ENCODE results near the gene NFX1. TPM values are rescaled to one million over a fixed set of nuclear protein-coding genes. Genes with fewer than 3 reads are reported as not detected.

Gene NFX1
- total and polyA plus RNA-seq, 10 of the 15 experiments (the other 5 are each of a cell fraction or from before 2014, with no cell fraction given) = 11.9 to 45.1 (median 36.1) TPM

DNA sequence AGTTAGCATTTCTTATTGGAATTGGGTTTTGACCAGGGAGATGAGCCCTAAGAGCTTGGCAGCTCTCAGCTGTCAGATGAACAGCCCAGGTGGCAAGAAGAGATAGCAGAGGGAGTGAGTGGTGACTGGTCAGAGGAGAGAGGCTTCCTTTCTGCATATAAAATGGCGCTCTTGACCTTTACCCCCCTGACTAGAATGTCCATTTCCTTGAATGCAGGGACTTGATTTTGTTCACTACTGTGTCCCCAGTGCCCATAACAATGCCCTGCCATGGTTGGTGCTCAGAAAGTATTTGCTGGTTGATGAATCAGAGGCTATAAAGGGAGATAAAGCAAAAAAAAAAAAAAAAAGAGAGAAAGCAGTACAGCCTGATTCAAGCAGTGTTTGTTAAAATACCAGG is 18.3 kb upstream of the NFX1 start:
- no peaks in the 10 kb centered on the region for H4K20me1 ChIP-seq (ENCODE audit: control insufficient read depth, insufficient read depth)
- ChIA-PET SMC1A (ENCODE audit: uncharacterized antibody, unreplicated experiment) (interaction anchor here (0.7 kb wide), 1 partner anchor 14 kb away, joined by 4 read pairs; no protein-coding TSS in a partner anchor), RAD21 (ENCODE audit: unreplicated experiment) (interaction anchor here (1.9 kb wide), 1 partner anchor 15 kb away, joined by 5 read pairs; no protein-coding TSS in a partner anchor), POLR2A (interaction anchor here (0.7 kb wide), 1 partner anchor 40 kb away, joined by 3 read pairs; no protein-coding TSS in a partner anchor), CTCF (interaction anchor here (2.4 kb wide), 1 partner anchor 11 kb away, joined by 14 read pairs; no protein-coding TSS in a partner anchor)
- H3K4me3 ChIP-seq = no peak overlapping the region
- in situ Hi-C loops (cut with MboI) = no loop called here
- no peaks in the 10 kb centered on the region for H3K27me3 ChIP-seq (replicated peaks in 1 of 2; ENCODE audit: control insufficient read depth in 2 of 2, insufficient read depth in 2 of 2, low read length in 1 of 2)
- no peak overlapping the region for H3K4me2 ChIP-seq (ENCODE audit: control insufficient read depth, insufficient read depth)
- peaks cover 14% of the 10 kb centered on the region for H3K79me2 ChIP-seq (ENCODE audit: control insufficient read depth, insufficient read depth, low read length)
- no peak overlapping the region for H3K9ac ChIP-seq (ENCODE audit: control insufficient read depth, insufficient read depth, low read length)
- 100% methylated on average over 1 of the region's 1 CpG for WGBS (ENCODE audit: insufficient coverage, insufficient replicate concordance, low lambda C conversion rate, missing lambda C conversion rate)
- intact Hi-C loops (cut with micrococcal nuclease; ENCODE audit: unreplicated experiment) = no loop called here
- no peak for ATAC-seq
- peaks cover 0 to 54% of the 10 kb centered on the region in 2 experiments; a peak in 3 of 4 replicates for H3K36me3 ChIP-seq (ENCODE audit: control insufficient read depth in 2 of 2, insufficient read depth in 2 of 2, low read length in 1 of 2)
- no peak overlapping the region for H3K27ac ChIP-seq (ENCODE audit: control insufficient read depth, insufficient read depth)
- DNase-seq (ENCODE audit: low read depth, low spot score) = no peak
- FAIRE-seq = no peak
- TF ChIP-seq RBBP5 (conservative IDR thresholded peaks at IDR 0.05) (no peak), STAT3 (IDR thresholded peaks at IDR 0.05; ENCODE audit: low read depth, low read length) (no peak), SIN3A (IDR thresholded peaks at IDR 0.05; ENCODE audit: low read depth, low read length) (no peak), GATAD2B (conservative IDR thresholded peaks at IDR 0.05; ENCODE audit: low read depth) (no peak), CHD1 (IDR thresholded peaks at IDR 0.05; ENCODE audit: low read depth, low read length) (no peak), NFXL1 (IDR thresholded peaks at IDR 0.05; ENCODE audit: borderline replicate concordance) (no peak), ZBED1 (IDR thresholded peaks at IDR 0.05; ENCODE audit: borderline replicate concordance) (no peak), CTCF (IDR thresholded peaks at IDR 0.05 in 2 of 3, conservative IDR thresholded peaks at IDR 0.05 in 1 of 3; ENCODE audit: control insufficient read depth in 2 of 3, extremely low read depth in 1 of 3, insufficient read depth in 1 of 3, low read depth in 3 of 3, low read length in 3 of 3) (no peak), RUNX3 (IDR thresholded peaks at IDR 0.05; ENCODE audit: low read length) (no peak), SP1 (IDR thresholded peaks at IDR 0.05; ENCODE audit: low read depth, low read length) (no peak), ZNF622 (IDR thresholded peaks at IDR 0.05) (no peak), E2F8 (IDR thresholded peaks at IDR 0.05; ENCODE audit: low read depth, partially characterized antibody) (no peak), IRF5 (IDR thresholded peaks at IDR 0.05; ENCODE audit: borderline replicate concordance) (no peak), ATF3 (IDR thresholded peaks at IDR 0.05; ENCODE audit: borderline replicate concordance, extremely low read depth, low read depth, low read length) (no peak)
- no peak overlapping the region for H2AFZ ChIP-seq (ENCODE audit: control insufficient read depth, low read depth, low read length)
- no TSS peak for BruUV-seq (replicated peaks)
- no peaks in the 10 kb centered on the region for H3K9me3 ChIP-seq (replicated peaks; ENCODE audit: control insufficient read depth, insufficient read depth, low read length)
- H3K4me1 ChIP-seq (ENCODE audit: control insufficient read depth, insufficient read depth, low read length) = no peaks in the 10 kb centered on the region; the same call in 1 of the 2 replicates

All from GM12878 (cell line).